ENCODE results near the gene ATOSA.
A peak's percentile ranks its signal among the peaks of the same experiment; 100 is the strongest.

The ATOSA gene, protein sequence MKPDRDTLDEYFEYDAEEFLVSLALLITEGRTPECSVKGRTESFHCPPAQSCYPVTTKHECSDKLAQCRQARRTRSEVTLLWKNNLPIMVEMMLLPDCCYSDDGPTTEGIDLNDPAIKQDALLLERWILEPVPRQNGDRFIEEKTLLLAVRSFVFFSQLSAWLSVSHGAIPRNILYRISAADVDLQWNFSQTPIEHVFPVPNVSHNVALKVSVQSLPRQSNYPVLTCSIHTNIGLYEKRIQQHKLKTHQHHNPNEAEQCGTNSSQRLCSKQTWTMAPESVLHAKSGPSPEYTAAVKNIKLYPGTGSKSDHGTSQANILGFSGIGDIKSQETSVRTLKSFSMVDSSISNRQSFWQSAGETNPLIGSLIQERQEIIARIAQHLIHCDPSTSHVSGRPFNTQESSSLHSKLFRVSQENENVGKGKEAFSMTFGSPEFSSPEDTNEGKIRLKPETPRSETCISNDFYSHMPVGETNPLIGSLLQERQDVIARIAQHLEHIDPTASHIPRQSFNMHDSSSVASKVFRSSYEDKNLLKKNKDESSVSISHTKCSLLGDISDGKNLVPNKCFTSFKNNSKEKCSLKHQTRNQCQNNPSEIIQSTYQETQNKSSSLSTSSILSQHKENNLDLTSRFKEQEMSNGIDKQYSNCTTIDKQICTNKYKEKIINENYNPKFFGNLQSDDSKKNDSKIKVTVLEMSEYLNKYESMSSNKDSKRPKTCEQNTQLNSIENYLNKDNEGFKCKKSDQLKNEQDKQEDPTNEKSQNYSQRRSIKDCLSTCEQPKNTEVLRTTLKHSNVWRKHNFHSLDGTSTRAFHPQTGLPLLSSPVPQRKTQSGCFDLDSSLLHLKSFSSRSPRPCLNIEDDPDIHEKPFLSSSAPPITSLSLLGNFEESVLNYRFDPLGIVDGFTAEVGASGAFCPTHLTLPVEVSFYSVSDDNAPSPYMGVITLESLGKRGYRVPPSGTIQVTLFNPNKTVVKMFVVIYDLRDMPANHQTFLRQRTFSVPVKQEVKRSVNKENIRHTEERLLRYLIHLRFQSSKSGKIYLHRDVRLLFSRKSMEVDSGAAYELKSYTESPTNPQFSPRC

DNA sequence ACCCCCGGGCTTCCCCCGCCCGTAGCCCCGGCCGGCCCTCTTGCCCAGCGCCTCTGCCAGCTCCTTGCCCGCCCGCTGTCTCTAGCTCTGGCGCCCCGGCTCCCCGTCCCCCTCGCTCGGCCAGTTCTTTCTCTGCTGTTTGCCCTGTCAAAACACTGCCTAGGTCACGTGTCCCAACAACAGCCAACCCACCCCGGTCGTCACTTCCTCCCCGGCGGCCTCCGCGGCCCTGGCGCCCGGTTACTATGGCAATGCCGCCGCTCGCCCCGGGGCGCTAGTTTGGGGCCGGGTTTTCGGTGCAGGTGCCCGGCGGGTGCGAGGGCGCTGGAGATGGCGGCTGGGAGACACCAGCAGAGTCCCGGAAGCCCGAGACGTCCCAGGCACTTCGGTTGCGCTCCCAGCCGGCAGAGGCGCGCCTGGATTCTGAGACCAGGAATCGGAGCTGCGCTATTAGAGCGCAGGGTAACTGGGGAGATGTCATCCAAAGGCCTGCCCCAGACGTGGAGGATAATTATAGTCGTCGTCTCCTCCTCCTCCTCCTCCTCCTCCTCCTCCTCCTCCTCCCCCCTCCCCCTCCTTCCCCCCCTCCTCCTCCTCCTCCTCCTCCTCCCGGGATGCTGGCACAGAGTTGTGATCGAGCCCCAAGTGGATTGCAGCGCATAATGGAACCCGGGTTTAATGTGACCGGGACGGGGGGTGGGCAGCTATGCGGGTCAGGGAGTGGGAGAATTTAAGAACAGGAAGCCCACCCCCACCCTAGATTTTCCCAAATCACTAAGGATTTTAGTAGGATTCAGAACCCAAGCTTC is at the start of gene ATOSA:
Gene ATOSA (minus strand): TSS at position 157 of the 809 bp plus-strand sequence. CDS start 1,367 bp downstream, outside the sequence.
- peak; percentile 56 to 61 for DNase-seq (ENCODE audit: low read depth in 2 of 2)

DNA sequence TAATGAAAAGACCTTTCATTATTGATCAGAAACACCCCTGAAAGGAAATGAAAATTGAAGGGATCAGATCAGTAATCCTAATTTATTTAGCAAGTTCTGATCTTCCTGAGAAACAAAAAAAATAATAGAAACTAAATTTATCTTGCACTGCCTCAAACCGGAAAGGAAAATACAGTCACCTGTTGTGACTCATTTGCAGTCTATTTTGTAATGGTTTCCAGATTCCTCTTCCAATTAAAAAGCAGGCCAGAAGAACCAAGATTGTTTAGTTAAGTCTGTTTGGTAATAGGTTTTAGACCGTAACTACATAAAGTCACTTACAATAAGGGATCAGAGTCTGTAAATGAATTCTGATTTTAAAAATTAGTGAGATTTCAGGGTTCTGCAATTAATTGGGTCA is 49.7 kb upstream of the ATOSA start:
- DNase-seq (ENCODE audit: low read depth in 2 of 2), result peak; percentile 12 to 20

DNA sequence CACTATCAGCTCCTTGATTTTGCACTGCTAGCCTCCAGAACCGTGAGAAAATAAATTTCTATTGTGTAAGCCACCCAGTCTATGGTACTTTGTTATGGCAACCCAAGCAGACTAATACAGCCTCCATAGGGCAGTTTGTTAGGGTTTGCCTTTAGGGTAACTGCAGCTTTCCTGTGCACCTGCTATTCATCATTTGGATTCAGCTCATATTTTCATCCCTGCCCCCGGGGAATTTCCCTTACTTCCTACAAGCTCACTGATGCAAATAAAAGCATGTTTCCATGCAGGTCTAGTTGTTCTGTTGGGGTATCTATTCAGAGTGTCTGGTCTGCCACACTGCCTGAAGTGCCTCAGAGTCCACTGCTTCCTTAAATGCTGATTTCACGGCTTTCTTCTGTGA is 48.6 kb upstream of the ATOSA start:
- DNase-seq (ENCODE audit: low read depth in 2 of 2), result no peak

DNA sequence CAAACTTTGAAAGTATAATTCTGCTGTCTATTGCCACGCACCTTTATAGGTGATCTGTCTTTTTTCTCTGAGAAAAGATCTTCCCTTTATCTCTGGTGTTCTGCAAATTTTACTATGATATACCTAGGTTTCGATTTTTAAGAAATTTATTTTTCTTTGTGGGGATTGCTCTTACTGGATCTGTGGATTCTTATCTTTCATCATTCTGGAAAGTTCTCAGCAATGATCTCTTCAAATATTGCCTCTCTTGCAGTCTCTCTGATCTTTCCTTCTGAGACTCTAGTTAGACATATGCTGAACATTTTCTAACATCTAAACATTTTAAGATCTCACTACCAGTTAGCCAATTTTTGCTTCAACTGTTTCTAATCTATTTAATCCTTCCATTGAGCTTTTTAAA is 47.0 kb upstream of the ATOSA start:
- no peak for DNase-seq (ENCODE audit: low read depth in 2 of 2)

DNA sequence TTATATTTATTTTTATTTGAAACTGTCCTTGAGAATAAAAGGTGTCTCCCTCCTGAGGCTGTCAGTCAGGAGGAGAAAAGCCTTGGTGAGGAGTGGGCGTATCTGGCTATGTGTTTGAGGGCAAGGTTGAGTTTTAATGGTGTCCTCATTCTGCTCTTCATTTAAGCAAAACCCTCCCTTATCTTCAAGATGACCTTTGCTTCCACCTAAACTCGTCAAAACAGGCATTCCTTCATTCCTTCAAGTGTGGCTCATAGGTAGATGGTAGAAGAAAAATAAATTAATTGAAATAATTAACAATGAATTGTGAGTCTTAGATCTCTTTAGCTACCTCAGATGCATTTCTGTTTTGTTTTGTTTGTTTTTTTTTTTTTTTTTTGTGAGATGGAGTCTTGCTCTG is 39.4 kb upstream of the ATOSA start:
- no peak for DNase-seq (ENCODE audit: low read depth in 2 of 2)

DNA sequence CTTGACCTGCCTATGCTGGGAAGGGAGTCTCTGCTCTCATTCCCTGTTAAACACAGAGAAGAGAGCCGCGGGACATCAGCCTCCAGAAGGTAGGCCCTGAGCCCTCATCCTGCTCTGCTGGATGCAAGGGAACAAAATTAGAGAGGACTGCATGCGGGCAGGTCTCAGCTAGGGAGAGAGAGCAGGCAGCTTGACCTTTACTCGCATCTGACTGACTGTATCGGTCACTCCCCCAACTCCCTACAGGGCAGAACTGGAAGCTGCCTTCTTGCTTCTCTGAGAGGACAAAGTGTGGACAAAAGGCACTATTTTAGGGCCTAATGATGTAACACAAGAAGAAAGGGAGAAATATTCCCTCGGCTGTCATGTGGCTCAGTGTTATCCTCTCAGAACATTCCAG is 38.7 kb upstream of the ATOSA start:
- DNase-seq (ENCODE audit: low read depth in 2 of 2), result no peak

DNA sequence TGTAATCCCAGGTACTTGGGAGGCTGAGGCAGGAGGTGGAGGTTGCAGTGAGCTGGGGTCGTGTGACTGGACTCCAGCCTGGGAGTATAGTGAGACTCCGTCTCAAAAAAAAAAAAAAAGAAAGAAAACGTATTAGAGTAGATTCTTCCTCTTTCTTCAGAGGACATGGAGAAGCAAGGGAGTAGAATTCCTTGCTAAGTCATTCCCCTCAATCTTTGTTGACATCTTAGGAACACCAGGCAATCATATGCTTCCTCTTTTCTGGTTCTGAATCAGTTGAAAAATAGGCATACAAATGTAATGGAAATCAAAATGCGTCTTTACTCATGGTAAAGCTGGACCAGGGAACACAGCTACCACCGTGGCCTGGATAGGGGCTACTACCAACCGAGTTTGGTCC is 38.3 kb upstream of the ATOSA start:
- no peak for DNase-seq (ENCODE audit: low read depth in 2 of 2)

DNA sequence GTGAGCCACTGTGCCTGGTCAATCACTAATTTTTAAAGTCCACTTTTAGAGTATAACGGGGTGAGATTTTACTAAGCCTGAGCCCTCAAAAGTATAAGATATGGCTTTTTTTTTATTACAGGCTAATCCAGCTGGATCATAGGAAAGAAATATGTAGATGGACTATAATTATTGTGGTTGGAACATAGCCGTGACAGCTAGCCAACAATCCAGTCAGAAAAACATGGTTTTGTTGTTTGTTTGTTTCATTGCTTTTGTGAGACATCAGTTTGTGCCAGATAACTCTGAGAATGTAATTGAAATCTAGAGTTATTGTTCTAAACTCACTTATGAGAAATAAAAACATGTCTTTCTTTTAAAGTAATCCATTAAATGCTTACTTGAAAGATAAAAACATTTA is 37.3 kb upstream of the ATOSA start:
- no peak for DNase-seq (ENCODE audit: low read depth in 2 of 2)

DNA sequence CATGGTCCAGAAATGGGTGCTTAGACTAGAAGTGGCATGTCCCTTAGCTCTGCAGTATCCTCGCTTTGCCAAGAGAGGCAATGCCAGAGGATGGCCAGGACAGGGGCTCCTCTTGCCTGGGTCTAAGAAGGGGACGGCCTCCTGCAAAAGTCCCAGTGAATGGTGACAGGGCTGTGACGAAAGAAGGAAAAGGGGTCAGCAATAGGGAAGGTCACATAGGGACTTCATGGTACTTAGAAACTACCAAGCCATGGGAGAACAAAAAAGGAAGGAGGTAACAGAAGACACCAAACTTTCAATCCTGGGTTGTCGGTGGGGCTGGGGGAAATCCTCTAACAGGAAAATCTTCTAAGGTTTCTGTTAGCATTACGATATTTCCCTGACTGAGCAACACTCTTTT is 36.2 kb upstream of the ATOSA start:
- DNase-seq (ENCODE audit: low read depth in 2 of 2), result no peak

DNA sequence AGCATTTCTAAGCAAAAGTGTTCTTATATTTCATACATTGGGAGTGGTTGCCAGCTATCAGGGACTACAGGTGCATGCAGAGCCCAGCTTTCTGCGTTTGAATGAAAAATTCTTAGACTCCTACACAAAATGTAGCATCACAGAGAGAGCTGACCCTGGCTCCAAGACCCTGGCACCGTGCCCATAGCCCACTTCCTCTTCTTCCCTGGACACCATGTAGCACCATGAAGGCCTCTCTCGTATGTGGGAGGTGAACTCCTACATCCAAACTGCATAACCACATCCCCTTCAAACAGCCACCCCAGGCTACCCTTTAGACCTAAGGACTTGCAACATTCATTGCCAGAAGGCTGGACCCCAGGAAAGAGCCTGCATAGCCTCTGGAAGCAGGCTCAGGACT is 35.8 kb upstream of the ATOSA start:
- DNase-seq (ENCODE audit: low read depth in 2 of 2), result no peak

DNA sequence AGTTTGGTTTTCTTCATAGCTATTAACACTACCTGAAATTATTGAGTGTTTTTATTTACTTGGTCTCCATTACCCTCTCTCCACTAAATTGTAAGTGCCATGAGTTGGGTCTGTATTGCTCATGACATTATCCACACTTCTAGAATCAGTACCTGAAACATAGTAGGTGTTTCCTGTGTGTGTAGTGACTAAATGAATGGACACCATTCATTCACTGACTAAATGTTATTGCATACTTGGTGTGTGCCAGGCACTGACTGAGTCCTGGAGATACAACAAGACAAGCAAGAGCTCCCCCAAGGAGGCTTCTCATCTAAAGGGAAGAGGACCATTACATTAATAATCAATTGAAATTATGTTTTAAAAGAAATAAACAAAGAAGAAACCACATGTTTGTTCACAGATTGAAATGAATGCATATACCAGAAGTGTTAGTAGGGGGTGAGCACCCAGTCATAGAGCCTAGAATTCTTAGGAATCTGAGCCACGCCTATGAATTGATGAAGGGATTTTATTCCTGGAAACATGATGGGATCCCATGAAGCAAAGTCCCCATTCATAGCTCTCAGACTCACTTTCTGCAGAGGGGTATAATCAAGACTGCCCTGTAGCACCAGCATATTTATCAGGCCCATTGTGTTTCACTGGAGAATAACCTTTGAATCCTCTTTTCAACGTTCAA is 31.7 kb upstream of the ATOSA start:
- DNase-seq (ENCODE audit: low read depth in 2 of 2), result no peak

DNA sequence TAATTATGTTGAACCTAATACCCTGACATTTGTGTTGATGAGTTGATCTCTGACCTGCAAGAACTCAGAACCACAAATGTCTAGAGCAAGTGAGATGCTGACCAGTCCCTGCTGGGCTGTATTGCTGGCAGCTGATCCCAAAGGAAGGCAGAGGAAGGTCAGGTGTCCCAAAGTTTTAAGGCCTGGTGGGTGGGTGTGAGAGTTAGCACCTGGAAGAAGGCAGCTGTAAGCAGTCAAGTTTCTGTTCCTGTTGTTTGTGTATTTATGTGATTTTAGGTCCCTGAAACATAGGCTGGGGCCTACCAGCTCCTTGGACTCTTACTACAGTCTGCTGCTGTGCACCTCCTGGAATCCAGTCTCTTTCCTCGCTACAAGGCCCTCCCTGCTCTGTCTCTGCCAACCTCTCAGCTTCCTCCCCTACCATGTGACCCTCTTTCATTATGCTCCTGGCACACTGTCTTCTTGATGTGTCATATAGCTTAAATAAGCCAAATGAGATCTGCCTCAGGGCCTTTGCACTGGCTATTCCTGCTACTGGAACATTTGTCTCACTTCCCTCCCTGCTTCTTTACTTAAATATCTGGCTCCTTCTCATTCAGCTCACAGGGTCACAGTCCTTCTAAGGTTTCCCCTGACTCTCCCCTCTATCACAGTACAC is 31.0 kb upstream of the ATOSA start:
- no peak for DNase-seq (ENCODE audit: low read depth in 2 of 2)

DNA sequence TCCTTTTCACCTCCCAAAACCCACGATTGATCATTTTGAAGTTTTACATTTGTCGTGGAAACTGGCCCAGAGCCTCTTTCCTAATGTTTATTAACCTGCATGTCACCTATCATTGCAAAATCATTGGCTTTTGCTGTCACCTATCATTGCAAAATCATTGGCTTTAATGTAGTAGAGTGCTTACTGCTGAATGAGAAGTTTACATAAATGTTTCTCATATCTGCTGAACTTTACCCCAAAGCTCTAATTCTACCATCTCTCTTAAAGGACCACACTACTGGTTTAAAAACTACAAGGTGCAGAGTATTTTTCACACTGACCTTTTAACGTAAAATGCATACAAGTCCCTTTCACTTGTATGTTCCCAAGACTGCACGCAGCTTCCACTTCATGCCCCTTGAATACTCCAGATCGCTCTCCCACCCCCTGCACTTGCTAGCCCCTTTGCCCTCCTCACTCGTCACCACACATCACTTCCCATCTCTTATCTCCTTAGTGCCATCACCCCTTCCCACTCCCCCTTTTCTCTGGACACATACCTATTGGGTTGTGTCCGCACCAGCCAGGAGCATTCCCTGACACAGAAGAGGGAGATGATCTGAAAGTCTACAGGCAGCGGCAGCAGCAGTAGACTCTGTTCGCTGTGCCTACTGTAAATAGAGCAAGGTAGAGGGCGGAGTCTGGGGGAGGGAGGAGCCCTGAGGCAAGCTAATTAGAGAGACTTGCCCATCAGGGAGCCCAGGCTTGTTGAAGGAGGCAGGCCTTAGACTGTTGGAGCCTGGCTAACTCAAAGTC is 30.2 kb upstream of the ATOSA start:
- no peak for DNase-seq (ENCODE audit: low read depth in 2 of 2)

DNA sequence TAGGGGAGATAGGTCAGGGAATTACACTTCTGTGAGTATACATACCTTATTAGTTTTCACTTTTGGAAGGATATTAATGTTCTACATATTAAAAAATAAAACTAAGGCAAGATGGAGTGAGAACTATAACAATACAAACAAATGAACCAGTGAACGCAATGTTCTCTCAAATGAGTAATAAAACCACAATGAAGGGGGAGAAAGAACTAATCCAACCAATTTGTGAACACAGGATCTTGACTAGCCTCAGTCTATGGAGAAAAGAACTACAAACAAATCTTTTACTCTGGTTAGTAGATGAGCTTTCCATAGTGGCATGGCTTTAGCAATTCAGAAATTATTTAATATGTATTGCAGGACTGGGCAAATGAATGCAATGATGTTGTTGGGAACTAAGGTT is 26.9 kb upstream of the ATOSA start:
- no peak for DNase-seq (ENCODE audit: low read depth in 2 of 2)

DNA sequence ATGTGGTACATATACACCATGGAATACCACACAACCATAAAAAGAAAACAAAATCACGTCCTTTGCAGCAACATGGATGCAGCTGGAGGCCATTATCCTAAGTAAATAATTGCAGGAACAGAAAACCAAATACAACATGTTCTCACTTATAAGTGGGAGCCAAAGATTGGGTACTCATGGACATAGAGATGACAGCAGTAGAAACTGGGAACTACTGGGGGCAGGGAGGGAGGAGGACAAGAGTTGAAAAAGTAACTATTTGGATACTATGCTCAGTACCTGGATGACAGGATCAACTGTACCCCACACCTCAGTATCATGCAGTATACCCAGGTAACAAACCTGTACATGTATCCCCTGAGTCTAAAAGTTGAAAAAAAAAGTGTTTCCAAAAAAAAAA is 23.2 kb upstream of the ATOSA start:
- no peak for DNase-seq (ENCODE audit: low read depth in 2 of 2)

DNA sequence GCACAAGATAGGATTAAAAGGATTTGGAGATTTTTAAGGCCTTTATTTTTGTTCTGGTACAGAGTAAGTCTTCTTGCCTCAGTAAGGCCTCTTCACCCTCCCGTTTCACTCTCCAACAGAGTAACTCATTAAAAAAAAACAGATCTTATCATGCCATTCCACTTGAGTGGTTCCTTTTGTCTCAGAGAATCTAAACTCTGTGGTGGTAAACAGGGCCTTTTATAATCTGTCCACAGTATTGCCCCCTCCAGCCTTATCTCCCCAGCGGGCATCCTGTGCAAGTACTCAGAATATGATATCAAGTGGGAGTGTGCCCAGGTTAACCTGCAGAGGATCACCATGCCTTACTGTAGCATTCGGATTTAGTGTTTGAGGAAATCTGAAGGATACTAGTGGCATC is 20.3 kb upstream of the ATOSA start:
- no peak for DNase-seq (ENCODE audit: low read depth in 2 of 2)

DNA sequence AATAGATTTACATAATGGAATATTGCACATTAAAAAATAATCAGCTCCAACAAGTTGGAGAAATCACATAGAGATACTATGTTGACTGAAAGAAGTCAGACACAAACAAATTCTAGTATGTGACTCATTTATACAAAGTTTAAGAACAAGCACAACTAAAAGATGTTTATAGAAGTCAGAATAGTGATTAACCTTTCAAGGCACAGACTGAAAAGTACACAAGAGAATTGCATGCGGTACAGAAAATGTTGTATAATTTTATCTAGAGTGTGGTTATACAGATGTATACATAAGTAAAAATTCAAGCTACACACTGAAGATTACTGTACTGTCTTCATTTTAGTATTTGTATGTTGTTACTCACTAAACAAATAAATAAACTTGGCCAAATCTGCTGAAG is 19.3 kb upstream of the ATOSA start:
- DNase-seq (ENCODE audit: low read depth in 2 of 2), result no peak

DNA sequence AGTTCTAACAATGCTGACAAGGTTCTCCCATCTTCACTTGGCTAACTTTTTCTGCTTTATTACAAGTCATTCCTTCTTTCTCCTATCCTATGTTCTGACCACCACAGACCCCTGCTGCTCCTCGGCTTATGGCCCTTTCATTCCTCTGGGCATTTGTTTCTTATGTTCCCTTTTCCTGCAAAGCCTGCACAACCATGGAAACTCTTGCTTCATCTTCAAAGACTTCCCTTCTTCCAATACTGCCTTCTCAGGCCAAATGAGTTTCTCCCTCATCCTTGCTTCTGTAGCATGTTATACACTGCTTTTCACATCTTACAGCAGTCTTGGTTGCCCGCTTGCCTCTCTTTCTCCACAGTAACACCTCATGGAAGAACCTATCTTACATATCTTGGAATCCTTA is 17.9 kb upstream of the ATOSA start:
- no peak for DNase-seq (ENCODE audit: low read depth in 2 of 2)

DNA sequence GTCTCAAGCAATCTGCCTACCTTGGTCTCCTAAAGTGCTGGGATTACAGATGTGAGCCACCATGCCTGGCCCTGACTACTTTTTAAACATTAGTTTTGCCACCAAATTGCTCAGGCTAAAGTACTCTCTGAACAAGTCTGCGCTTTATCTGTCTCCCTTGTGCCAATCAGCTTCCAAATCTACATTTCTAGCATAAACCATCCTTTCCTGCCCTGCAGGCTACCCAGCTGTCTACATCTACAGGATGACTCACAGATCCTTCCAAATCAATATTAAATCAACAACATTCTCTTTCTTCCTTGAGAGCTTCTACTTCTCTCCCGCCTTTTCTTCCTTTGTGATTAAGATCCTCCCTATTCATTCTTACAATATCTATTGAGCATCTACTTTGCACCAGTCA is 16.0 kb upstream of the ATOSA start:
- DNase-seq (ENCODE audit: low read depth in 2 of 2), result no peak

DNA sequence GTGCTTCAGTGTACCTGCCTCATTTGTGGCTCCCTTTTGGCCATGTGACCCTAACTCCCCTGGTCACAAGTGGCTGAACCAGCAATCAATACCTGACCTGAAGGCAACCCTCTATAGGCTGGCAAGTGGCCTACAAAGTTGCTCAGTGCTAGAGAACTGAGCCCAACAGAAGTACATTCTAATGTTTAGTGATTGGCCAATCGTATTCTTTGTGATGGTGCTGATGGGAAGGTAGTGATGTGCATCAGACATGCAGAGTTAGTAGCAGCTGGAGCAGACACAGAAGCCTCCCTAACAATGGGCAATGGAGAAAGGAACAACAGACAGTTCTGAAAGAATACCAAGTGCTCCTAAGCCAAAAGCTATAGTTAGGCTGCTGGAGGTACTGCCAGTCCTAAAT is 10.4 kb upstream of the ATOSA start:
- DNase-seq (ENCODE audit: low read depth in 2 of 2), result no peak
